GM21619 (cell line): ENCODE measurements around the gene GLRX3.

Experiments
- ATAC-seq: cut with Tn5 transposase; IDR thresholded peaks from one replicate; pipeline ENCODE4 v1.9.1; 2021; ENCODE audit not compliant: unreplicated experiment

GLRX3 gene

GRCh38 chr10:130203626-130204025 lies 67.4 kb downstream of the GLRX3 start:
- ATAC-seq: no peak

- ATAC-seq: no peak
Observed at GRCh38 chr10:130206216-130206737, 70.1 kb downstream of the GLRX3 start.

DNA sequence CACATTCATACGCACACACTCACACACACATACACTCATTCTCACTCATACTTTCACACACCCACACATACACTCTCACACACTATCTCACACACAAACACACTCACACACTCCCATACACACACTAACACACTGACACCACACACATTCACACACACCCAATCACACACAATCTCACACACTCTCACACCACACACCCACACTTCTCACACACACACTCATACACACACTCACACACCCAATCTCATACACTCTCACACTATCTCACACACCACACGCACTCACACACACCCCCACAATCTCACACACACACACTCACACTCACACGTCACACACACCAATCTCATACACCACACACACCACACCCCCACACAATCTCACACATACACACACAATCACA lies 71.0 kb downstream of the GLRX3 start:
- ATAC-seq: no peak

- ATAC-seq: no peak
Observed at GRCh38 chr10:130208807-130209206, 72.6 kb downstream of the GLRX3 start.

GRCh38 chr10:130212746-130213145 lies 76.6 kb downstream of the GLRX3 start:
- no peak for ATAC-seq

- no peak for ATAC-seq
Observed at GRCh38 chr10:130213286-130214080, 77.3 kb downstream of the GLRX3 start.

DNA sequence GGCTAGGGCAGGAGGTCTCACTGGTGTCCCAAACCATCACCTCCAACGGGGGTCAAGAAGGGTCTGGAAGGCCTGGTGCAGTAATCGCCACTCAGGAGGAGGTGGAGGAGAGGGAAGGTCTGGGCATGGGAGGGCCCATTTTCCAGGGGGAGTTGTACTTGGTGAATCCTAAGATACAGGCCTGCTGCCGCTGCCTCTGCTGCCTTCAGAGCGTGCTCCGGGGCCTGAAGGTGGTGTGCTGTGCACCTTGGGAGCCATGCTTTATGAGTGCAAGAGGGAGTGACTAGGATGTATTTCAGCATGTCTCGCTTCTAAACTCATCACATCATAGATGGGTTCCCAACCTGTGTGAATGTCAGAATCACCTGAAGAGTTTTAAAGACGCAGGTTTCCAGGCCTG lies 78.2 kb downstream of the GLRX3 start:
- no peak for ATAC-seq

DNA sequence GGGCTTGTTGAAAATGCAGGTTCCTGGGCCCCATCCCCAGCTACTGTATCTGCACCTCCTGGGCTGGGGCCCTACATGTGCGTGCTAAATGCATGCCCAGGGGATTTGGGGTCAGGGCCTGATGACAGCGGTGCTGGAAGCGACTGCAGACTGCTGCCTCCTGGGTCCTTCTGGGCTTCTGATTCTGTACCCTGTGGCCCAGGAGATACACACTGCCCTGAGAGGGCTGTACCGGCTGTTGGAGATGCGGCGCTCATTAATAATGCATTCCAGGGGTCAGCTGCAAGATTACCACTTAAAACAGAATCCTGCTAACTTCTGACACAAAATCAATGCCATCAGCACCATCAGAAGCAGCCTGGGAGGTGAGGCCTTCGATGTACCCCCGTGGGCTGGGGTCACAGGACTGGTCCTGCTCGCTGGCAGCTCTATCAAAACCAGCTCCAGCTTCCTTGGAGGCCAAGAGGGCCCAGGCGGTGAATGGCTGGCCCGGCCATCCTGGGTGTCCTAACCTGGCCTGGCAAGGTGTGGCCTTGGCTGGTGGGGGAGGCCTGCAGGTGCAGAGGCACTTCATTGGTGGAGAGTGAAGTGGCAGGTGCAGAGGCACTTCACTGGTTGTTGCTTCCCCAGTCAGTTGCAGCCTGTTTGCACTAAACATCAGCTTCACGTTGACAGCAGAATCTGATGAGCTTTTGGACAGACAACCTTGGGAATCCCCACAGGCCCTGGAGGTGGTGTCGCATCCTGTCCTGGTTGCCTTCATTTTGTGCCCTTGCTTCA lies 79.2 kb downstream of the GLRX3 start:
- no peak for ATAC-seq

DNA sequence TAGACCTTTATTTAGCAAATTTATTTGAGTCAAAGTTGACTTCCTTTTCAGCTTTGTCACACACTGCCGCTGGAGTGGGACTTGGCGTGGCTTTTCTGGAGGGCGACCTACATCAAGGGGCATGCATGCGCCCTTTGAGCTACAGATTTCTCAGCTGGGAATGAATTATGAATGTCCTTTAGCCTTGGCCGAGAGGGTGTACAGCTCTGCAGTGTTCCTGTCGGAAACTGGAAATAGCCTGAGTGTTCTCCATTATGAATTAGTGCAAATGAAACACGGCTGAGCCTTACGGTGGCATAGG lies 79.7 kb downstream of the GLRX3 start:
- ATAC-seq: no peak

GRCh38 chr10:130218181-130218641 lies 82.0 kb downstream of the GLRX3 start:
- no peak for ATAC-seq

DNA sequence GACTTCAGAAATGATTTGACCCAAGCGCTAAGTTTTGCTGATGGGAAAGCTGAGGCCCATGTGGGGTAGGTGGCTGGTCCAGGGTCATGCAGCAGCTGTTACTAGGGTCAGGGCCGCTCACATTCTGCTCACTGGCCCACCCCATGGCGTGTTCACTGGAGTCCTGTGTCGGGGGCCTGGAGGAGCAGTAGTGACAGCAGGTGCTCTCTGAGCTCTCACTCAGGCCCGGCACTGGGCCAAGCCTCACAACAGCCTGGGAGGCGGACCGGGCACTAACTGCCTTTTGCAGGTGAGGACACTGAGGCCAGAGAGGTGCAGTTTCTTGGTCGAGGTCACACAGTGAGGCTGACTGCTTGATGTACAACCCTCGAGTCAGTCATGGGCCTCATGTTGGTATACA lies 82.7 kb downstream of the GLRX3 start:
- no peak for ATAC-seq

GRCh38 chr10:130220251-130221185 lies 84.3 kb downstream of the GLRX3 start:
- ATAC-seq: no peak

- ATAC-seq: no peak
Observed at GRCh38 chr10:130221456-130222375, 85.5 kb downstream of the GLRX3 start.

GRCh38 chr10:130222381-130222780 lies 86.2 kb downstream of the GLRX3 start:
- ATAC-seq: no peak

DNA sequence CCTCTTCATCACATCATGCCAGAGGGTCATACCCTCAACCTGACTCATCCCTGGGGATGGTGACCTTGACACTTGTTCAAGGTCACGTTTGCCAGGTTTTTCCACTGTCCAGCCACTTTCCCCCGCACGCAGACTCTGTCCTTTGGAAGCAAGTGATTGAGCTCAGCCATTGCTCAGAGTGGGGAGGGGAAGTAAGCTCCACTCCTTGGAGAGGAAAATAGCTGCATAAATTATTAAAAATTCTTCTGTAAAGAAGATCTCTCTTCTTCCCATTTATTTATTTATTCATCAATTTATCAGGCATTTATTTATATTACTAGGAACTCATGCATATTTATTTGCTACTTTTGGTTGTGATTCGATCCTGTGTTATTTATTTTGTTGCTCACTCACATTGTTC lies 88.0 kb downstream of the GLRX3 start:
- ATAC-seq: no peak

DNA sequence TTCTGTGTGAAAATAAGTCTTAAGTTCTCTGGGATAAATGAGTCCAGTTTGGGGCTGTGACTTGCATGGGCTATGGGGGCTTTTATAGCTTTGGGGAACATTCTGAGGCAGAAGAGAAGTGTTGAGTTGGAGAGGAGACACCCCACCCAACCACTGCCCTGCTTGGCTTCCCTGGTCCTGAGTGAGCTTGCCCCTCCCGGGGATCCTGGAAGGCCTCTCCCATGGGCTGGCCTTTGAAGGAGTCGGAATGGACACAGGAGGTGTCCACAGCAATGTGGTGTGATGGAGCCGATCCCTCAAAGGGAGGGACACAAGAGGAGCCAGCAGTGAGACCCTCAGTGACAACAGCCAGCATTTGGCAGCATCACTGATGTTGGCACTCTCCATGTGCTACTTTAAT lies 89.8 kb downstream of the GLRX3 start:
- ATAC-seq: no peak

DNA sequence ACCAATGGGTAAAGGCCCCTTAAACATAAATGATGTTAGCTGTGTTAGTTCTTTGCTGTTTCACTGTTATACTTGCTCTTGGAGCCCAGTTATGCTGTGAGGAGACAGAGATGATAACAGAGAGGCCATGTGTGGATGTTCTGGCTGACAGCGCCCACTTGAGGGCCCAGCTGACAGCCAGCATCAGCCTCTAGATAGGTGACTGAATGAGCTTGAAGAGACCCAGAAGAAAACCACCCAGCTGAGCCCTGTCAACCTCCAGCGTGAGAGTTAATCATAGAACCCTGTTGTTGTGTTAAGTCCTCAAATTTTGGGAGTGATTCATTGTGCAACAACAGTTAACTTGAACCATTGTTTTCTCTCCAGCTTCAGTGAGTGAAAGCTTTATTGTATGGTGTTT lies 91.7 kb downstream of the GLRX3 start:
- ATAC-seq: no peak
